GM21529 (cell line): ENCODE data around the gene ADAMTS12.

Experiments
- ATAC-seq: cut with Tn5 transposase; IDR thresholded peaks from one replicate; pipeline ENCODE4 v1.9.1; 2021; ENCODE audit not compliant: unreplicated experiment

Gene ADAMTS12

DNA sequence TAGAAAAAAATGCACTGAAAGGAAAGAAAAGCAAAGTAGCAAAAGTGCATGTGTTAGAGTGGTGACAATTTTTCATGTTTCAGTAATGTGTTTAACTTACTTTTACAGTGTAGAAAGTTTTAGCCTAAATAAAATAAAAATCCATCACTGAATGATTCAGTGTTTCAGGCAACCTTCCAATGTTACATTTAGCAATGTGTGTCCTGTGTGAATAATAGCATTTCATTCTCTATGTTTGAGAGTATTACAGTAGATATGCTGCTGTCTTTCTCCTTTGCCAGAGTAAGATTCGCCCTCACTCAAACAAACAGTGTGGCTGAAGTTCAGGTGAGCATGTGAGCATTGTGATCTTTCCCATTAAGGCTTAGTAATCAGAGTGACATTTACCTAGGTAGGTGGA lies 279.9 kb downstream of the ADAMTS12 start:
- ATAC-seq = no peak

DNA sequence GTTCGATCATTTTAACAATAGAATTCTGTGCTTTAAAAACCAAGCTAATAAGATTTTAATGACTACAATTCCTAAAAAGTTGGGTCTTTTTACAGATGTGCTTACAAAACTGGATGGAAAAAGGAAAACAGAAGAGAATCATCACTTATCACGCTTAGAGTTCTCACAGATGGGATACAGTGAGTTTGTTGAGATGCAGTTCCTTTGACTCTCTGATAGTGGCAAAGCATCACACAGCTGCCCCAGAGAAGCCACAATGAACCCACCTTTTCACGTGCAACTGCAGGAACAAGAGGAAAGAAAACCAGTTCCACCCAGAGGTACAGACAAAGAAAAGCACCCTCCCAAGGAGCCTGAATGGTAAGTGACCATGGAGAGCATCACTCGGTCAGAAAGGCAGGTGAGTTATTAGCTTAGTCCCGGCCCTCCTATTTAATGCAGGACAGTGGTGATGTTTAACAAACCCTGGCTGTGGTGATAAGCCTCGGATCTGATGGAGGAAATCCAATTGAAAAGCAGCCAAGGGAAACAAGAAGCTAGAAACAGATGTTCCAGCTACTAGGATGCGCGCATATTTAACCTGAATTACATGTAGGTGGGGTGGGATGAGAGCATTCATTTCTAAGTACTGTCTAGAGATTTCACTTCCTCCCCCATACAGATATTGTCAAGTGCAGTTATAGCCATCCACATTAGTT lies 283.3 kb downstream of the ADAMTS12 start:
- ATAC-seq = no peak

DNA sequence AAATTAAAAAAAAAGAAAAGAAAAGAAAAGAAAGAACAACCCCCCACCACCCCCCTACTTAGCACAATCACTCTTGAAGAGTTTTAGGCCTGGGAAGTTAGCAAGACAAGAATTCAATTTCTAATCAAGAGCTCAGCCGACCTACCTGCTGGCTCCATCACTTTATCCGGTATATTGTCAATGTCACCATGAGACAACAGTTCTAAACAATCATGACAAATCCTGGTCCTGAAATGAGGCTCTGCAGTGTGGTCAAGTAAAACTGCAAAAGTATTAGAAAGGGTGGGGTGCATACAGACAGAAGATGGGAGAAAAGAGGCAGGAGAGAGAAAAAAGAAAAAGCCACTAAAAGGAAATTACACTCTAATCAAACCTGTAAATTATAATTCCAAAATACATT lies 287.3 kb downstream of the ADAMTS12 start:
- no peak for ATAC-seq

DNA sequence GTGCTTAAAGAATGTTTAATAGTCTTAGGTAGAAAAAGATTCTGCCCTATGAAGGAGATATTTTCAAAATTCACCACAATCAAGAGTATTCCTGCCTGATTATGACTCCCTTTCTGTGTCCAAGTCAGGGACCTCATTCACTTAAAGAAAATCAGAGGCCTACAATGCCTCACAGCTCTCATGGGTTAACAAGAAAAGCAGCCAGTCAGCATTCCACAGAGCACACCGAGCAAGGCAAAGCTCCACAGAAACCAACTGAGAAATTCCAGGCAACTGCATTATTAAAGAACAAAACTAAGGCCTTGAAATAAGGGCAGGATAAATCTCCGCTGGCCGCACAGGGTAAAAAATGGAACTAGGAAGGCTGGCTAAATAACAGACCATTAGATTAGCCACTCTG lies 289.9 kb downstream of the ADAMTS12 start:
- no peak for ATAC-seq

DNA sequence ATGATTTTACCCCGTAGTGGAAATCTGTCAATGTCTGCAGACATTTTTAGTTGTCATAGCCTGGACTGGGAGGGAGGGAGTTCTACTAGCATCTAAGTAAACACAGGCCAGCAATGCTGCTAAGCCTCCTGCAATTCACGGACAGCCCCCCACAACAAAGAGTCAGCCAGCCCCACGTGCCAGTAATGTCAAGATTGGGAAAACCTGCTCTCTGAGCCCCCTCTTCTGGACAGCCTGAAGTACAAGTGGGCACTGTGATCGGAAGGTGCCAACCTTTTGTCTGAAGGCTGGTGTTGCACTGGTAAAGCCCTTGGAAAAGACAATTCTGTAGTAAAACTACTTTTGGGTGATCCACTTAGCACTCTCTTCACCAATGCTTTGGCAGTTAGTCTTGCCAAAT lies 296.5 kb downstream of the ADAMTS12 start:
- no peak for ATAC-seq

DNA sequence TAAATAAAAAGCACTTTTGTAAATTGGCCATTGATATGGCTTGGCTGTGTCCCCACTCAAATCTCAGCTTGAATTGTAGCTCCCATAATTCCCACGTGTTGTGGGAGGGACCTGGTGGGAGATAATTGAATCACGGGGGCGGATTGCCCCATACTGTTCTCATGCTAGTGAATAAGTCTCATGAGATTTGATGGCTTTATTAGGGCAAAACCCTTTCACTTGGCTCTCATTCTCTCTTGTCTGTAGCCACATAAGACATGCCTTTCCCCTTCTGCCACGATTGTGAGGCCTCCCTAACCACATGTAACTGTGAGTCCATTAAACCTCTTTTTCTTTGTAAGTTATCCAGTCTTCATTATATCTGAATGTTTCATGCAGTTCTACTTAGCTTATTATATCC lies 297.8 kb downstream of the ADAMTS12 start:
- ATAC-seq = no peak

DNA sequence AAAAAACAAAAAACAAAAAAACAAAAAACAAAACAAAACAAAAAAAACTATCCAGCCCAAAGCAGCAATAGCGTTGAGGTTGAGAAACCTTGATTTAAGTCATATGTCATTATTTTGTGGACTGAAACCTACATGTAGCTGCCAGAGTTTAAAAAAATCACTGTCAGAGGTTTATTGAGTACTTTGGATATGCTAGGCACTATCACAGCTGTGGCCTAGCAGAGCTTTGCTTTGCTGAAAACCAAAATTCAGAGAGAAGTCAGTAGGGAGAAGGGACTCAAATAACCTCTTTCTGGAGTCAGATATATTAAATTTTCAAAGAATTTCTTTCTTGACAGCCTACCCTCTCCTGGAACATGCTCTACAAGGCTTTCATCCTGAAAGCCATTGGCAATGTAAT lies 299.5 kb downstream of the ADAMTS12 start:
- no peak for ATAC-seq

DNA sequence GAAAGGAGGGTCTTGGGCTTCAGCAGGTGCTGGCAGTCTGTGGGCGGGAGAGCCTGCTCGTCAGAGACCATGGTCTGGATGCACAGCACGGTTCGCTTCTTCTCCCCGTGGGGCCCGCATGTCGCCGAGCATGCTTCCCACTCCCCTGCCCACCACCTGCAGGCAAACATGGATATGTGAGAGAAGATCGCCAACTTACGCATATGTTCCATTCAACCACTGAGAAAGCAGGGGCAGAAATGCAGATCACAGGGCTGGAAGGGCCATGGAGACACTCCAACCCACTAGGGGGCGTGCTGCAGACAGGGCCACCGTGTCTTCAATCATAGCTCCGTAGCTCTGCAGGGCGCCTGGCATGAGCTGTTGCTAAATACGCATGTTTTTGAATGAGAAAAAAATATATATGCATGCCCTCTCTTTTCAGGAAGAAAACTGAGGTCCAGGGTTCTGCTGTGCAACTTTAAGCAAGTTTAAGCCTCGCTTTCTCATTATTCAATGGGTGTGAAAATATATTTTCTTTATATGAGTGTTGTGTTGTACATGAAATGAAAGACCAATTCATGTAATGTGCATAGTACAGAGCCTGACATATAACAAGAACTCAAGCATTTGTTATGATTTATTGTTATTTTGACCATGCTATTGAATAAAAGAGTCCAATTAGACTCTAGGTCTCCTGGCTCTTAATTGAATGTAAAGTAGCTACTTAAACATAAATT lies 303.0 kb downstream of the ADAMTS12 start:
- ATAC-seq = no peak

DNA sequence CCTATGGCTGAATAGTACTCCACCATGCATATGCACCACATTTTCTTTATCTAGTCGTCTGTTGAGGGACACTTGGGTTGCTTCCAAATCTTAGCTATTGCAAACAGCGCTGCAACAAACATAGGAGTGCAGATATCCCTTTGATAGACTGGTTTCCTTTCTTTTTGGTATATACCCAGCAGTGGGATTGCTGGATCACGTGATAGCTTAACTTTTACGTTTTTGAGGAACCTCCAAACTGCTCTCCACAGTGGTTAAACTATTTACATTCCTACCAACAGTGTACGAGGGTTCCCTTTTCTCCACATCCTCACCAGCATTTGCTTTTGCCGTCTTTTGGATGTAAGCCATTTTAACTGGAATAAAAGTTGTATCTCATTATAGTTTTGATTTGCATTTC lies 308.5 kb downstream of the ADAMTS12 start:
- no peak for ATAC-seq

DNA sequence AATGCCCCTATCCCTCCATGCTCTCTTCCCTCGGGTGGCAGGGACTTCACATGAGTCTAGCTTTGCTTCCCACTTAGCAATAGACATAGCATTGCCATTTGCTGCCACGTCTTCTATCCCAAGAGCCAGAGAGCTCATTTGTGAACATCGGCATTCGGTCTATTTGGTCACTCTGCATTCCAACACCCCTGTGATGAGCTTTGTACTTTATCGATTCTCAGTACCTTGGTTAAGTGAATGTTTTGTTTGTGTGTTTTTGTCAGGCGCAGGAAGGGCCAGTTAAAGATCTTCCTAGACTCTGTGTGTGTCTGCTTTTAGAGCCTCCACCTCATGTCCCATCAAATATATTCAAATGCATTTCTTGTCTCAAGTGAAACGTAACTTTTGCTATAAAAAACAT lies 309.4 kb downstream of the ADAMTS12 start:
- ATAC-seq = no peak

DNA sequence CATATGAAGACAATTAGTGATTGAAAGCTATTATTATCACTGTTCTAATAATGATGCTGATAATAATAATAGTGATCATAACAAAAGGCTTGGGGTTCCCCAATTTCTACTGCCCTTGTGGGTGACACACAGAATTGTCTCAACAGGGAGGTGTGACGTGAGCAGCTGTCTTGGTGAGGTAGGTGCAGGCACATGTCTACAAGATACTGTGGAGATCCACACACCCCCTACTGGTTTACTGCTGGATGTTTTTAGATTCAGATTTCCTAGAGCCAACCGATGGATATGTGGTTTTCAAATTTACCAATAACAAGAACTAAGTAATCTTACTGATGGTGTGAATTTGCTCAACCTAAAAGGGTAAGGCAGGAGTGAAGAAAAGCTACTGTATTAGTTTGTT lies 312.0 kb downstream of the ADAMTS12 start:
- no peak for ATAC-seq

DNA sequence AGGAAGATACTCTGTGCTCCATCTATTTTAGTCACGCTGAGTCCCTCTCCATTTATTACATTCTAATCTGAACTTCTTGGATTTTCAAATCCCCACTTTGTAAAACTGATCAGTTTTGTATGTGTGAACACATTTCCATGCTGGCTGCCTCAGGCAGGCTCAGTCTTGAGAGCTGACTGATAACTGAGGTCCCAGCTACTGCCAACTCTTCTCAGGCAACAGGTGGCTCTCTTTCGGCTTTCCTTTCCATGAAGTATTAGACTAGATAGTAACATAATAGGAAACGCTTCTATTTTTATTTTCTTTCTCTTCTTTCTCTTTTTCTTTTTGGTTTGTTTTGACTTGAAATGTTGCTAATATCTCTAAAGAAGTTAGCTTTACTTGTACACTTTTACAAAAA lies 312.6 kb downstream of the ADAMTS12 start:
- no peak for ATAC-seq

DNA sequence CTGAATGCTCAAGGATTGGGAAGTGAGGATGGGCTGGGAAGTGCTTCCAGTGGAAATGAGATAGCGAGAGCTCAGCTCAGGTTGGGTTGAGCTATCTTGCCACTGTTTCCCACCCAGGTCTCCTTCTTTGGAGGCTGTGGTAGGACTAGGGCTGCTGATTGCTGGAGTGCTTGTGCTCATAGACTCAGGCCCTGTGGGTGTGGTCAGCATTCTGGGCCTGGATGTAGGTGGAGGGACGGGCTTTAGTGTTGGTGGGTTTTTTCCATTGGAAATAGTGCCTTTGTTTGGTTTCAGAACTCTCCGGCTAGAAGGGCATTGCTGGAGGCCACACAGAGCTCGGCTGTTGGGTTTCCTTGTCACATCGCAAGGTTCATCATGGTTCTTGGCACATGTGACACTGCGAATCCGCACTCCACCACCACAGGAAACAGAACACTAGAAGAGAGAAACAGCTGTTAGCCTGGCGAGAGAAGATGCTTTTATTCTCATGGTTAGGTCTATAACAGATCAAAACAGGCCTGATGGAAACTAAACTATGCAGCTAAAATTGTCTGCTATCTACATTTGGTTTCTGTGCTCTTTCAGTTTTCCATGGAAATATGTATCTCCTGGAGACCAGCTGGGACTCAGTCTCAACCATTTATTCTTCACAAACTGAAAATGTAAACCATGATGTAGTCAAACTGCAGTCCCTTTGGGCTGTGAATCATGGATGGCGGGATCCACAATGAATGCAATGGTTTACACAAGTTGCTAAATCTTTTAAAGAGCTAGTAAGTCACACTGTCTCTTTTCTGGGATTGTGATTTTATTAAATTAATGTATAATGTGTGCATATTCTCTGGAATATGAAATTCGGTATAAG lies 314.8 kb downstream of the ADAMTS12 start:
- no peak for ATAC-seq

DNA sequence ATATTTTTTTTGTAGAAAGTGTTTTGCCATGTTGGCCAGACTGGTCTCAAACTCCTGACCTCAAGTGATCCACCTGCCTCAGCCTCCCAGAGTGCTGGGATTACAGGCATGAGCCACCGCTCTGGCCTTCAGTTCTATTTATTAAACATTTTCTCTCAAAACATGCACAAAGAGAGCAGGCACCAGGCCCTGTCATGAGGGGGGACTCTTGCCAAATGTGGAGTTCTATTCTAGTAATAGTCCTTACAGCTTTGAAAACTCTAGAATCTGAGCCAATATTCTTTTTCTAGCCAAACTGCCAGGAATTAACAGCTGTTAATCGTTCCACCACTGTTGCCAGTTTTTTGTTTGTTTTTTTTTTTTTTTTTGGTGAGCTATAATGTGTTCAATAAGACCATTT lies 326.5 kb downstream of the ADAMTS12 start:
- no peak for ATAC-seq

DNA sequence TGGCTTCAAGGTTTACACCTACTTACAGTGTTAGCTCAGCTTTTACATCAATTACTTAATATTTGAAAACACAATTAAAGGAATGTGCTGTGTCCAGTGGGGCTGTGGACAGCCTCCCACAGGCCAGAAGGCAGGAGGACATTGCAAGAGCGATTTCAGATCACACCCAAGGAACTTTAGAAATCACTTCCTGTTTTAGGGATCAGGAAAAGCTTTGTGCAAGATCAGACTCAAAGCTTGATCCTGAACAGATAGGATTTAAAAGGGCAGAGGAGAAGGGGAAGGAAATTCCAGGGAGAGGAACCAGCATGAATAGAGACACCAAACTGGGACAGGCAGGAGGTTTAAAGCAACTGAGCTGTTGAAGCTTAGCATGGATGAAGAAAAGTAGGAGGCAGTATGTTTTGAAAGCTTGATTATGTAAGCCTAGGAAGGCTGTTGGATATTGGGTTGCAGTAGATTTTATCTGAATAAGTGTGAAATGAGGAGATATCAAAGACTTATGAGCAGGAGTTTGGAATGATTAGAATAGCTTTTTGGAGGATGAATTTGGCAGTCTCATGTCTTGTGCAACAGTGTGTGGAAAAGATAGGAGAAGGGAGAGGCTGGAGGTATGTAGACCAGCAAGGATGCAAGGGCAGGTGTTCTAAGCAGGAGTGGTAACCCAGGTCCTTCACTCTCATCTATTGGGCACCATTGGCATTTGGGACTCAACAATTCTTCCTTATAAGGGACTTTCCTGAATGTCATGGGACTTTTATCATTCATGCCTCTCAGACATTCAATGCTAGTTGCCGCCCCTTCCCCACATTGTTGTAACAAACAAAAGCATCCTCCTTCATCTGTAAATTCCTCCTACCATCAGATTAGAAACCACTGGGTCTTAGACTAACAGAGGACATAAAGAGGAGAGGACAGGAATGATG lies 327.5 kb downstream of the ADAMTS12 start:
- ATAC-seq = no peak

DNA sequence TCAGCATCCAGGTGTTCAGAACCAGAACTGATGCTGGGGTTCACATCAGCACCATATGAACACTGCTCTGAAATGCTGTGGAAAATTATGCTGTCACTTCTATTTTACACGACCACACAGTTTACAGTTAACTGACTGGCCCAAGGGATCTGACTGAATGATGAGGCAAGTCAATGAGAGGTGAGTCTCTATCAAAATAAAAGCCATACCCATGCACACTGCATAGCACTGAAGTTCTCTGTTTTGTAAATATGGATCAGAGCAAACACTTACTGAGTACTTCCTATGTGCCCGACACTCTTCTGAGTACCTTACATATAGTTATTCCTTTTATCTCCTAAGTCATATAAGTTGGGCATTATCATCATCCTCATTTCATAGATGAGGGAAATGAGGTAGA lies 328.3 kb downstream of the ADAMTS12 start:
- ATAC-seq = no peak

DNA sequence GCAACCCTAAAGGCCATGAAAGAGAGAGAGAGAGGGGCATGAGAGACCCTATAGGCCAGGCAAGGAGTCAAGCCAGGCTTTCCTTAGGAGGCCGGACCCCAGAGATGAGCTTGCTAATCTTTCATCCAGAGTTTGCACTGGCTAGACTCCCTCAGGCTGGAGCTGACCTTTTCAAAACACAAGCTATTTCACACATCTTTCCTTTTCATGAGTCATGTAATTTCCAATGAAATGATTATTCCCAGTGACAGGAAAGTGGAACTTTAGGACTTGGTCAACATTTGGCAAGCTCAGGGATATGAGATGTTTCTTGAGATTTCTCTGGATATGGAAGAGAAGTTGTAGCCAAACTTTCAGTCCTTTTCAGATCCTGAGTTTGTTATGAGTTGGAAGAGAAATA lies 333.3 kb downstream of the ADAMTS12 start:
- no peak for ATAC-seq

DNA sequence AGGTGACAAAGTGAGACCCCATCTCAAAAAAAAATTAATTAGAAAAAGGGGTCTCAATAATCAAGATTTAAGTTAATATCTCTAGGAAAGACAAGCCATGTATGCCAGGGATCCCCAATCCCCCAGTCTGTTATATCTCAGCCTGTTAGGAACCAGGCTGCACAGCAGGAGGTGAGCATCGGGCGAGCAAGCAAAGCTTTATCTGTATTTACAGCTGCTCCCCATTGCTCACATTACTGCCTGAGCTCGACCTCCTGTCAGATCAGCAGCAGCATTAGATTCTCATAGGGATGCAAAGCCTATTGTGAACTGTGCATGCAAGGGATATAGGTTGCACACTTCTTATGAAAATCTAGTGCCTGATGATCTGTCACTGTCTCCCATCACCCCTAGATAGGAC lies 334.2 kb downstream of the ADAMTS12 start:
- ATAC-seq = no peak

DNA sequence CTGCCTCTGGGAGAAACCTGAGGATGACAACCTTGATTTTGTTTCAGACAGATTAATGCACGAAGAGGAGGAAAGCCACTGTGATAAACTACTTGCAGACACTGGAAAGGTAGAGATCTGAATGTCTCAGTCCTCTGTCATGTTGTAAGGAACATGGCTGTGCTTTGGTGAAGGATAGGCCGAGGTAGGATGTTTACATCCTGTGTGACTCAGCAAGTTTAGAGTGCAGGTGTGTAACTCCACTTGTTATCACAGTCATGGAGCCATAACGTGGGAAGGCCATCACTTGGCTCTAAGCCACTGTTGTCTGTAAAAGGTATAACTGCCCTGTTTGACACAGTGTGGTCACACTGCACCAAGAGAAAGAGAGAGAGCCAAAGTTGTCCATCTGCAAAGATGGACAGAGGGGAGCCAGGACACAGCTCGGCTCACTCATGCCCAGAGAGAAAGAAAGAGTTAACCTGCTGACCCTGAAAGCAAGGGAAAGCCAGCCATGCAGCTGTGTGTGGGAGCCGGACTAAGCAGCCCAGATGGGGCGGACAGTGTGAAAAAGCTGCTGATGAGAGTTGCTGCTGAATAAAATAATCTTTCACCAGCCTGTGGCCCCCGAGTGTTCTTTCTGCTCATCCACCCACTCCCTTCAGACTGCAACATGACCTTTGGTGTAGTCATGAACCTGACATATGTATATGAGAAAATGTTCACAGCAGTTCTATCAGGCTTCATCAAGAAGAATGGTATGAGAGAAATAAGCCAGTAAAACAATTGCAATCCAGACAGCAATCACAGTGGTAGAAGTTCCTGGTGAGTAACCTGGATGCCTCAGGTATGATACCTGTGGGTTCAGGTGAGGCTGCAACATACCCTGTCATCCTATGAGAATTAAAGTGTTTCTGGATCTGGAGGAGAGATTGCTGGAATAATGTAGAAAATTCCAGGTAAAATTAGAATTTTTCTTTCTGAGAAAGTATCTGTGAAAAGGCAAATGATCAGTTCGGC lies 335.2 kb downstream of the ADAMTS12 start:
- no peak for ATAC-seq
